ENCODE measurements around the gene STEAP1B. TPM values are rescaled to one million over a fixed set of nuclear protein-coding genes. Genes with fewer than 3 reads are reported as not detected.
"Not testable (repeated sequence)": the region's sequence is repeated elsewhere in the genome, so short reads cannot be mapped to it uniquely, and the experiment has no call there.

The STEAP1B gene
- polyA plus RNA-seq, 4 donors = 1.2 to 2.1 (median 1.4) TPM

DNA sequence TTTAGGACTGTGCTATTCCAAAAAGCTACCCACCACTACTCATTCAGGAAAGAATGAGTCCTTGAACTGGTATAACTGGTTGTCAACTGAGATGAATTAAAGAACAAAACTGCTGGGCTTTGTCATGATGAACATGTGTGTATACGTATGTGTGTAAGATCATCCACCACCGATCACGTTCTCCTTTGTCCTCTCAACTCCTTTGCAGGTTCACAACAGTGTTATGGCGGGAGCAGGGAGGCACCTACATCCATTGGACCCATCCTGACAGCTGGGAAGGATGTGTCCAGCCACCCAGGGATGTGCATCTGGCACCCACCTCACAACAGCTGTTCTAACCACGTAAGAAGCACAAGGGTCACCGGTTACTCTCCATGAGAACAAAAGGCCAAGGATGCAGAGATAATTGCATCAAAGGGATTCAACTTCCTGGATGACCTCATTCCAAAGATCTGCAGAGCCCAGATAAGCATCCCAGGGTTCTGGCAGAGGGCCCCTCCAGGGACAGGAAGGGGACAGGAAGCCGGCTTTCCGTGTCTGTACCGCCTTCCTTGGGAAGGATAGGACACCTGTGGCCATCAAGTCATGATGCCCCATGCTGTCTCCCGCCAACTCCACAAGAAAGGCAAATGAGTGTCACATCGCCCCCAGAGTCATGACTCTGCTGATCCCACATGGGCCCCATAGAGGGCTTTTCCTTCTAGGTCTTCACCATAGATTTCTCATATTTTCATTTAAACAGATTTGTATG lies 66.1 kb downstream of the STEAP1B start:
- no peak for DNase-seq (ENCODE audit: low read depth in 4 of 4, low spot score in 3 of 4)

DNA sequence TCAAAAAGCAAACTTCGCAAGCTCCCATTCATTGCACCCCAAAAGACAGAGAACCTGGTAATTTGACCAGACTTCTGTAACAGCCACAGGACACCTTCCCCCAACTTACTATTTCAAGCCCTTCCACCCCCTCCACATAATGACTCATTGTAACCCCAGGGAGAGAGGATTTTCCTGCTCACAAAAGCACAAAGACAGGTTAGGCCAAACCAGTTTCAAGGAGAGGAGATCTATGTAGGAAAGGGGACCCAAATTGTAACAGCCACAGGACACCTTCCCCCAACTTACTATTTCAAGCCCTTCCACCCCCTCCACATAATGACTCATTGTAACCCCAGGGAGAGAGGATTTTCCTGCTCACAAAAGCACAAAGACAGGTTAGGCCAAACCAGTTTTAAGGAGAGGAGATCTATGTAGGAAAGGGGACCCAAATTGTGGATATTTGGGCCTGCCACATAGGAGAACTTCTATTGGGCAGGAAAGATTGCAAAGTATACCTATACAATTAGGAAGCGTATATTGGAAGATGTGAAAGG lies 66.8 kb downstream of the STEAP1B start:
- DNase-seq (ENCODE audit: low read depth in 4 of 4, low spot score in 3 of 4) = not testable (repeated sequence)

DNA sequence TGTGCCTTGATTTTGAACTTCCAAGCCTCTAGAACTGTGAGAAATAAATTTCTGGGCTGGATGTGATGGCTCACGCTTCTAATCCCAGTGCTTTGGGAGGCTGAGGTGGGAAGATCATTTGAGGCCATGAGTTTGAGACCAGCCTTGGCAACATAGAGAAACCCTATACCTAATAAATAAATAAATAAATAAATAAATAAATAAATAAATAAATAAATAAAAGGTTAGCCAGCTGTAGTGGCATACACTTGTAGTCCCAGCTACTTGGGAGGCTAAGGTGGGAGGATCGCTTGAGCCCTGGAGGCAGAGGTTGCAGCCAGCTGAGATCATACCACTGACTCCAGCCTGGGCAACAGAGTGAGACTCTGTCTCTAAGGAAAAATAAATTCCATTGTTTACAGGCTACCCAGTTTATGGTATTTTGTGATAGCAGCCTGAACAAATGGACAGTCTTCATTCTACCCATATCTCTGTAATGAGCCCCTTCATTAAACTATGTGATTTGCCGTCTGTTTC lies 67.7 kb downstream of the STEAP1B start:
- no peak for DNase-seq (ENCODE audit: low read depth in 4 of 4, low spot score in 3 of 4)

DNA sequence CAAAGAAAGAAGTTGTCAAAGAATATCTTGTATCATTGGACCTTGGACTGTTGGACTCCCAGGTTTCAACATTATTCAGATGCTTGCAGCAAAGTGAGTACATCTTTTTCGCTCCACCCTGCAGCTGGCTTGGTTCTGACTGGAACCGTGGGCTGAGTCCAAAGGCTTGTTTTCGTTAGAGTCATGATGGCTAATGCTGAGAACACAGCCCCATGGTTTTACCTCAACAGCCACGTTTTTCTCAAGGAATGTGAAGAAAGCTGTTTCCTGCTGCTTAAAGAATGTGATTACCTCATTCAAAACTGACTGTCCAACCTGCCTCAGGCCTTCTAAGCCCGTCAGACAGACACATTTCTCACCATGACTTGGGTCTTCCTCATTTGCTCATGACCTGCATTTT lies 69.5 kb downstream of the STEAP1B start:
- no peak for DNase-seq (ENCODE audit: low read depth in 4 of 4, low spot score in 3 of 4)

DNA sequence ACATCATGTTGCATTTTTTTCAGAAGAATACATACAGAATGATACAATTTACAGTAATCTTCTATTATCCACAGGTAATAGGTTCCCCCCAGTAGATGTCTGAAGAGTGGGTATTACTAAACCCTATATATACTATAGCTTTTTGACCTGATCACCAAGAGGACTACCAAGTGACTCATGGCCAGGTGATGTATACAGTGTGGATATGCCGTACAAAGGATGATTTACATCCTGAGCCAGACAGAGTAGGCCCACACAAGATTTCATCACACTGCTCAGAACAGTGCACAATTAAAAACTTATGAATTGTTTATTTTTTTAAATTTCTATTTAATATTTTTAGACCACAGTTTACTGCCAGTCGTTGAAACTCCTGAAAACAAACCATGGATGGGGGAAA lies 70.6 kb downstream of the STEAP1B start:
- DNase-seq (ENCODE audit: low read depth in 4 of 4, low spot score in 3 of 4) = no peak

DNA sequence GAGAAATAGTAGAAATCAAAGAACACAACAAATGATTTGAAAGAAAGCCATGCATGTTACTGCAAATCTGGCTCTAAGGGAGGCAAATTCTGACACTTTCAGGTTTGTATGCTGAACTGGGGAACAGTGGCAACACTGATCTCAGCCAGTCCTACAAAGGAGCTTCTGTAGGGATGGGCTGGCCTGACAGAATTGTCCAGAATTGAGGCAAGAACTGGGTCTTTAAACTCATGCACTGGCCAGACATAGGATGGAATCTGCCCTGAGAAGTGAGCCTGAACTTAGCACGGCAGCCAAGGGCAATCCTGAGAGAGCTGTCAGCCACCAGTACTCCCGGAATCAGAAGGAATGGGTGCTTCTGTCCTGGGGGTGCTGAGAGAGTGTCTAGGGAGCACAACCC lies 72.1 kb downstream of the STEAP1B start:
- no peak for DNase-seq (ENCODE audit: low read depth in 4 of 4, low spot score in 3 of 4)

DNA sequence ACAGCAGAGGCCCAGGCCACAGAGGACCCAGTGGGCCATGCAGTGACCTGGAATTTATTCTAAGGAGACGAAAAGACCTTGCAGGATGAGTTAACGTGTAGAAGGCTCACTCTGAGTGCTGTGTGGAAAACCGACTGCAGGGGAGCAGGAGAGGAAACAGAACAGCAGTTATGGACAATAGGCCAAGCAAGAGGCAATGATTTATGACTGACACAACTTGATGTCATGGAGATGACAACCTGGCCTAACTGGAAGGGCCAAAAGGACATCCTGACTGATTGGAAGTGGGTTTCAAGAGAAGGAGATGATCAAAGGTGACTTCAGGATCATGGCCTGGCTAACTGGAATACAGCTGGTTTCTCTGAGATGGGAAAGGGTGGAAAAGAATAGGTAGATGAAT lies 72.9 kb downstream of the STEAP1B start:
- no peak for DNase-seq (ENCODE audit: low read depth in 4 of 4, low spot score in 3 of 4)

DNA sequence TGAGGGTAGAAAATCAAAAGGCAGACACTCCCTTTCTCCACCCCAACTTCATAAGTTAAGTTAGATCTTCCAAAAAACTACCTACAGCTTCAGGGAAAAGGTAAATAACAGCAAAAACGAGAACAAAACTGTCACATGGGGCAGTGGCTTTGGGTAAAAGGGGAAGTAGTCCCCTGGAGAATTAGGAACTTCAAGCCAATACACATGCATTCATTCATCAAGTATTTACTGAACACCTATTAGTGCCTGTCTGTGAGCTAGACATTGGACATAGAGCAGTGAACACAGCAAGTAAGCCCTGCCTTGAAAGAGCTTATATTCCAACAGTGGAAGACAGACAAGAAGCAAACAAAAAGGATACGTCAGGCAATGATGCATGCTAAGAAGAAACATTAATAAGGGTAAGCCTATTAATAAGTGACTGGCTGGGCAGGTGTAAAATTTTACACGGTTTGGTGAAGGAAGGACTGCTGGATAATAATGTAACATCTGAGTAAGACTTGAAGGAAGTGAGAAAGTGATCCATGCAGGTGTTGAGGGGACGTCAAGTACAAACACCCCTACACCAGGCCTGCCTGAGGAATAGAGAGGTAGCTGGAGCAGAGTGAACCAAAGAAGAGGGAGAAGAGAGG lies 73.4 kb downstream of the STEAP1B start:
- DNase-seq (ENCODE audit: low read depth in 4 of 4, low spot score in 3 of 4) = no peak

DNA sequence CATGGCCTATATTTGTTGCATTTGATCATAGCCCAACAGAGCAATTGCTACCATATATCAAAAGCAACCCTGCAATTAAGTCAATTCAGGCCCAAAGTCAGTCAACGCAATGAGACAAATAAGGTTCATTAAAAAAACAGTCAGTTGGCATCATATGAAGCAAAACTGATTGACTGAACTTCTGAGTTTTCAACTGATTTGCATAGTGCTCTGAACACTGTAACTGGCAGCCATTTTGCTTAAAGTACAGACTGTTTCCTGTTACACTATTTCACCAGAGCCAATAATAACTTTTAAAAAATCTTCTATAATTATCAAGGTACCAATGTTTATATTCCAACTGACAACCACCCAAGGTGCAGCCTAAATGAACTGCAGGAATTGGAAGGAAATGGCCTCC lies 74.6 kb downstream of the STEAP1B start:
- DNase-seq (ENCODE audit: low read depth in 4 of 4, low spot score in 3 of 4) = no peak

DNA sequence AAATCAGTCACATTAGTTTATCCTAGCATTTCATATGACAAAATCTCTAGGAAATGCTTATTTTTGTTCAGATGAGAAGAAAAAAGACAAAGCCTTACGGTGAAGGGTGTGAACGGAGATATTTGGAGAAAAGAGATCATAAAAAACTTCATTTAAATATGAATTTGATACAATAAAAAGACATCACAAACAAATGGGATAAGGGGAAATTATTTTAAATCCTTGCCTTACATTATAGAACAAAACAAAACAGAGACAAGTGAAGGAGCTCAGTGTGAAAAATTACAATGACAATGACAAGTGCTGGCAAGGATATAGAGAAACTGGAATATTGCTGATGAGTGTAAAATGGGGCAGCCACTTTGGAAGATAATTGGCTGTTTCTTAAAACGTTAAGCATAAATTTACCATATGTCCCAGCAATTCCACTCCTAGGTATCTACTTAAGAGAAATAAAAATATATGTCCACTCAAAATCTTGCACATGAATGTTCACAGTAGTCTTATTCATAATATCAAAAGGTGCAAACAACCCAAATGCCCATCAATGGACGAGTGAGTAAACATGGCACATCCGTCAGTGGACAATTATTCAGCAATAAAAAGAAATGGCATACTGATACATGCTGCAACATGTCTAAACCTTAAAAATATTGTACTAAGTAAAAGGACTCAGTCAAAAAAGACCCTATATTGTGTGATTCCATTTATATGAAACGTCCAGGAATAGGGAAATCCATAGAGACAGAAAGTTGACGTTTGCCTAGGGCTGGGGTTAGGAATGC lies 77.0 kb downstream of the STEAP1B start:
- DNase-seq (ENCODE audit: low read depth in 4 of 4, low spot score in 3 of 4) = no peak

DNA sequence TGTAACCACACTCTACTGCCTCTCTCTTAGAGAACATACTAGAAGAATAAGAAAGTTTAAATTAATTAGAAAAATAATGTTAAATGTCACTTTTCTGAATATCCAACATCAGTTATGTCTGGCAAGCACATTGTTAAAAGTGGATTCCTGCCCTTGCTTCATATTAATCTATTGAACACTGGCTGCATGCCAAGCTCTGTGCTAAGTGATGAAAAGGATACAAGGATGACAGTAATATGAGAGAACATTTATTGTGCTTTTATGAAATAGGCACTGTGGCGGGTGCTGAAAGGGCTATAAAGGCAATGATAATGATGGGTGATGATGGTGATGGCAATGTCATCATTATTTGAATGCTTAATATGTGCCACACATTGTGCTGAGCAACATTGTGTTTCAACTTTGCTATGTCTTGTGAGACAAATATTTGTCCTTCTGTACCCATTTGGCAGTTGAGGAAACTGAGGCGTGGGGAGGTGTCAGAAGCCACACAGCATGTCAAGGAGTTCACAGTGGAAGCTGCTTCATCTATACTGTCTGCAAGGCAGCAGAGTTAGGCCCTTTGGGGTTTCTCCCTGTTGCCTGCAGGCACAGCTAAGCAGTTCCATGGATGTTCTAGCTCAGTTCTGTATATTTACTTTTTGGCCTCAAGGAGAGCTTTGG lies 78.9 kb downstream of the STEAP1B start:
- DNase-seq (ENCODE audit: low read depth in 4 of 4, low spot score in 3 of 4) = no peak

DNA sequence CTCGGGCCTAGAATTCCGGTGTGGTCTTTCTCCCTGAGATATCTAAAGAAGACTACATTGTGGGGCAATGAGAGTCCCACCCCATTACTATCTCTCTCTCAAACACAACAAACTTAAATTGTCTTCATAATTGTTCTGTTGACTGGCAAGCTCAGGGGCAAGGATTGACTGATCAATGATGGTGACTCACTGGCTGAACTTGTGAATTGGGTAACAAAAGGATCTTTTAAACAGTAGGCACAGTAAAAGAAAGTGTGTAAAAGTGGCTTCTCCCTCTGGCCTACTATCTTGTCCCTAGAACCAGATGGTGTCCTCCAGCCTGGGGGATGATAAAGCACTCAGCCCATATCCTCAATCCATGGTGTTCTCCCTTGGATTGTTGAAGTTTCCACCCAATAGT lies 80.0 kb downstream of the STEAP1B start:
- no peak for DNase-seq (ENCODE audit: low read depth in 4 of 4, low spot score in 3 of 4)

DNA sequence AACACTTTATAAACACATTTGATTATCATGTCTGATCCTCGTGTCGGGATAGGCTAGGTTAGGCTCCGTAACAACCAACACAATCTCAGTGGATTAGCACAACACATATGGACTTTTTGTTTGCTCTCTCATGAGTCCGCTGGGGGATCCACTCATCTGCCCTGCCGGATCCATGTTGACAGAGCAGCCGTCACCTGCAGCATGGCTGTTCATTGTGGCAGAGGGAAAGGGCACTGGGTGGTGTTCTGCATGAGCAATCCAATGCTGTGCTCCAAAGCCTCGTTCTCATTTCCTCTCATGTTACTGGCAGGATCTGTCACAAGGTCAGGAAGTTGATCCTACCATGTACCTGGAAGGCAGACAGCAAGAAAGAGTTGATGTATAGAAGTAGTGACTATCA lies 80.5 kb downstream of the STEAP1B start:
- DNase-seq (ENCODE audit: low read depth in 4 of 4, low spot score in 3 of 4) = no peak

DNA sequence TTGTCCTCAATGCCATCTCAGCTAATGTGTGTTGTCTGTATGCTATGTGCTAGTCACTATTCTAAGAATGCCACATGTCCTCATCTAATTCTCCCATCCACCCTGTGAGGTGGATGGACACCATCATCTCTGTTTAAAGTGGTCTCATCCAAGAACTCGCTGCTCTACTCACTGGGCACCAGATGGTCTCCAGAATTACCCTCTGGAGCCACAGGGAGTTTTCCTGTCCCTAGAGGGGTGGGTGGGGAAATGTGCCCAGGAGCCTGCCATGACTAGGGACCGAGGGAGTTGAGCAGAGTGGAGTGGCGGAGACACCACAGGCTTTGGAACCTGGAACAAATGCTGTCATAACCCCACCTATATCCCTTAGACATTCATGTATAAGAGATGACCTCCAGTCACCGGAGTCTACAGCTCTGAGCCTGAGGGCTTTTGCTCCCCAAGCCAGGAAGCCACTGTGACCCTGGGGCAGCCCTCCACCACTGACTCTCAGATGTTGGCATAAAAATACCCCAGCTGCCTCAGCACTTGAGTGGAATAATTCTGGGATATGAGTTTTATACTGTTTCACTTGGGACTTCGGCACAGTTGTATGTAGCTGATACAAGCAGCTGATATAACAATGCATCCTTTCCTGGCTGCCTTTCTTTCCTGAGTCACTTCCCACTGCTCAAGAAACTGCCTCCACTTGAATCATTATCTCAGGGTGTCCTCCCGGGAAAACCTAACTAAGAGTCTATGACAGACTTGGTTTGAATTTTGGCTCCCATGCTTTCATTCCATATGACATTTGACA lies 81.5 kb downstream of the STEAP1B start:
- DNase-seq (ENCODE audit: low read depth in 4 of 4, low spot score in 3 of 4) = no peak

DNA sequence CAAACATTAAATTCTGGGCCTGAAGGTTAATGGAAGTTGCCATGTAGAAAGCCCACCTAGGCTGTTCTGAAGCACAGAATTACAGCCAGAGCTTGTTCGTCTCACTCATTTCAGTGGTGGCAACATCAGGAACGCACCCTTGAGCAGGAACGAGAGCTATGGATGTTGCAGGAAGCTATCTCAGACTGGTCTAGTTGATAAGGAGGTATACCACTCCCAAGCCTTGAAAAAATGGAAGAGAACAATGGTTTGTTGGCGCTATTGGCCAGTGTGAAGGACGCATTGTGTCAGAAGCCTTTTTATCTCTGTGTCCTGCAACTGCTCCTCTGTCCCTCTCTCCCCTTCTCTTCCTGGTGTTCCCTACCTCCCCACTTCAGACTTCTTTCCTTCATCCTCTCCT lies 82.1 kb downstream of the STEAP1B start:
- DNase-seq (ENCODE audit: low read depth in 4 of 4, low spot score in 3 of 4) = no peak

DNA sequence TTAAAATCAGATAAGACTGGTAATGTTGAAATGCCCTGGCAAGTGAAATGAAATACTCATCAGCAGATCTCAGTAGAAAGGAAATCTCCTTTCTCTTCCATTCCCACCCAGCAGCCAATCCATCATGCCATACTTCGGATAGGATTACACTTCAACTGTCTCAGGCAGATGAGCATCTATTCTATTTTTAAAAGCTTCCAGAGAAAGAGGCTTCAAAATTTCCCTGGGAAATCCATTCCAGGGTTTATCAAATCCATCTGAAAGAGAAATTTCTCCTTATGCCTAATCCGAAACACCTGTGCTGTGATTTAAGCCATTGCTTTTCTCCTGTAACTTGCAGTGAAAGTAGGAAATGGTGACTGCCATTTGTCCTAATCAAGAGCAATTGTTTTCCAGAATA lies 82.6 kb downstream of the STEAP1B start:
- DNase-seq (ENCODE audit: low read depth in 4 of 4, low spot score in 3 of 4) = no peak

DNA sequence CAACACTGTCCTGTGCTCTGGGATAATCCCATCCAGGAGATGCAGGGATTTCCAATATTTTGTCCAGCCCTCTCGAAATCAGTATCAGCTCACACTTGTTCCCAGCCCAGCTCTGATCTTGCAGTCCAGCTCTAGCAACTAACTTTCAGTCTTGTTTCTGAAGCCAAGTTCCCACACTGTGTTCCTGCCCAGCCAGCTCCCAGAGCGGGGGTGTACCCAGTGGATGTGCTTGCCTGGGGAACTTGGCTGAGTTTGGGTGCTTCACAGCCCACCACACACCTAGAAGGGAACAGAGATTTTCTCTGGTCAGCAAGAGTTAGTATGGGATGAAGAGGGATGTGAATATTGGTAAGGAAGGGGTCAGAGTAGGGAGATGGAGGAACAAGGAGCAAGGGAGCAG lies 85.6 kb downstream of the STEAP1B start:
- no peak for DNase-seq (ENCODE audit: low read depth in 4 of 4, low spot score in 3 of 4)

DNA sequence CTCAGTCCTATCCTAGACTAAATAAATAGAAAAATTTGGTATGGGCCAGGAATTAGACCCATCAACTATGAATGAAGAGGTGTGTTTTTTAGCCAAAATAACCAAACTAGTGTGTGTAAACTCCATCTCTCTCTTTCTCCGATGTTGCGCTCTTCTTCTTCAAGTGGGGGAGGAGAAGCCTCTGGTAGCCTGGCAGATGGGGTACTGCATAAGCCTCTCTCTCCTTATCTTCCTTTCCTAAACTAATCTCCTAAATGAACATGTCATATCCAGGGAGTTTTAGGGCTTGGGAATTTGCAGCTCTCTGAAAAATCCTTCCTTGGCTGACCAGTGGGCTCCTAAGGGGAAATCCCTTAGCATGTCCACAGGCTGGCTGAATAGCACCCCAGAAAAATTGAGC lies 86.8 kb downstream of the STEAP1B start:
- DNase-seq (ENCODE audit: low read depth in 4 of 4, low spot score in 3 of 4) = no peak

DNA sequence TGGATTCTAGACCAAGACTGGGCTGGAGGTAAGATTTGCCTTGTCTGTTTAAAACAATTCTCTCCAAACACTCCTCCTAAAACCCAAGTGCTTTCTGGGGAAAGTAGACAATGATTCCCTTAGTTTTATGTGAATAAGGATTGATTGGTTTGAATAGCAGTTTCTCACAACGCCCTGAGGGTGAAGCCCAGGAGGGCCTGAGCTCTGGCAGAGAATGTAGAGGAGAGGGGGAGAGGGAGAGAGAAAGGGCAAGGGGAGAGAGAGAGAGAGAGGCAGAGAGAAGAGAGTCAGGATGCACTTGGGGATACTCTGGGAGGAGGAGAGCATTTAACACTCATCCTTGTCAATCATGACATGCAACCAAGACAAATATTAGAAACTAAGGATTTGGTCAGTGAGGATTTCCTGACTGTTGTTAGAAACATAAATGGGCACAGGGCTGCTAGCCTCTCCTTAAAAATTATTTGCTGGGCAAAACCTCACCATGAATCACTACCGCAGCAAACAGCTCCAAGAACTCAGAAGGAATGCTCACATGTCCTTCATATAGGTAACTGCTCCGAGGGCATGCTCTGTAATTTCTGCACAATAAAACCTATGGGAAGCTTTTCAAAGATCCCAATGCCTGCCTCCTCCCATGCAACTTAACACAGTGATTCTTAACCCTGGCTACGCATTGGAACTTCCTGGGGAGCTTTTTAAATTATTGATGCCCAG lies 87.9 kb downstream of the STEAP1B start:
- DNase-seq (ENCODE audit: low read depth in 4 of 4, low spot score in 3 of 4) = no peak
